GM13976 (cell line): ENCODE data around the gene NGF.

Experiments
- DNase-seq: peaks from one replicate; pipeline ENCODE4 v3.0.0; 2012; ENCODE audit warnings: low spot score
- in situ Hi-C: fragments of 300-500 bp; cut with MboI; formaldehyde crosslinking; loops from one replicate; pipeline ENCODE4 v1.12.0; 2022; ENCODE audit warnings: low sequenced_read_pairs, mixed read lengths, inconsistent platforms; ENCODE audit not compliant: unreplicated experiment
- TF ChIP-seq, protein P1 (sequence below): IDR thresholded peaks from 2 replicates; pipeline ENCODE4 v1.5.1; 2012; ENCODE audit warnings: borderline replicate concordance, mild to moderate bottlenecking; ENCODE audit not compliant: insufficient read depth; ENCODE audit errors: extremely low read depth, missing control alignments, control extremely low read depth

Gene NGF

DNA sequence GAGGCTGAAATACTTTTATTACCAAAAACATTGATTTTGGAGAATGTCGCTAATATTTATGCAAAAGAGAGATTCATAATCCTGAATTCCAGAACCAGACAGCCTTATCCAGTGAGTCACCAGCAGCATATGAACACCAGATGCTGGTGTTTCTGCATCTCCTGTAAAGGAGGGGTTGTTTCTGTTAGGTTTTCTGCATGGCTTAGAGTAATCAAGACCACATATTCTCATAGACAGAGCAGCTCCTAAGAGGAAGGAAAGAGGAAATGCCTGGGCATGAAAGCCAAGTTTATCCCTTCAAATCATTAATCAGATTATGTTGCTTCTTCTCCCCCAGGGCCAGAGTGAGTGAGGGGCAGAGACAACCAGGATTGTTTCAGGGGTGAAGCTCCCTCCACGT lies 86.2 kb downstream of the NGF start:
- TF ChIP-seq, protein P1, sequence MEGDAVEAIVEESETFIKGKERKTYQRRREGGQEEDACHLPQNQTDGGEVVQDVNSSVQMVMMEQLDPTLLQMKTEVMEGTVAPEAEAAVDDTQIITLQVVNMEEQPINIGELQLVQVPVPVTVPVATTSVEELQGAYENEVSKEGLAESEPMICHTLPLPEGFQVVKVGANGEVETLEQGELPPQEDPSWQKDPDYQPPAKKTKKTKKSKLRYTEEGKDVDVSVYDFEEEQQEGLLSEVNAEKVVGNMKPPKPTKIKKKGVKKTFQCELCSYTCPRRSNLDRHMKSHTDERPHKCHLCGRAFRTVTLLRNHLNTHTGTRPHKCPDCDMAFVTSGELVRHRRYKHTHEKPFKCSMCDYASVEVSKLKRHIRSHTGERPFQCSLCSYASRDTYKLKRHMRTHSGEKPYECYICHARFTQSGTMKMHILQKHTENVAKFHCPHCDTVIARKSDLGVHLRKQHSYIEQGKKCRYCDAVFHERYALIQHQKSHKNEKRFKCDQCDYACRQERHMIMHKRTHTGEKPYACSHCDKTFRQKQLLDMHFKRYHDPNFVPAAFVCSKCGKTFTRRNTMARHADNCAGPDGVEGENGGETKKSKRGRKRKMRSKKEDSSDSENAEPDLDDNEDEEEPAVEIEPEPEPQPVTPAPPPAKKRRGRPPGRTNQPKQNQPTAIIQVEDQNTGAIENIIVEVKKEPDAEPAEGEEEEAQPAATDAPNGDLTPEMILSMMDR, result no peak
- DNase-seq, result no peak
- in situ Hi-C loops, result no loop called here

- no peak for DNase-seq
- in situ Hi-C loops, result no loop called here
- TF ChIP-seq, protein P1, result no peak
Measured at GRCh38 chr1:115251340-115251748, 86.7 kb downstream of the NGF start.

- DNase-seq, result no peak
- TF ChIP-seq, protein P1, result no peak
- in situ Hi-C loops, result no loop called here
Measured at GRCh38 chr1:115246526-115246925, 91.5 kb downstream of the NGF start.

DNA sequence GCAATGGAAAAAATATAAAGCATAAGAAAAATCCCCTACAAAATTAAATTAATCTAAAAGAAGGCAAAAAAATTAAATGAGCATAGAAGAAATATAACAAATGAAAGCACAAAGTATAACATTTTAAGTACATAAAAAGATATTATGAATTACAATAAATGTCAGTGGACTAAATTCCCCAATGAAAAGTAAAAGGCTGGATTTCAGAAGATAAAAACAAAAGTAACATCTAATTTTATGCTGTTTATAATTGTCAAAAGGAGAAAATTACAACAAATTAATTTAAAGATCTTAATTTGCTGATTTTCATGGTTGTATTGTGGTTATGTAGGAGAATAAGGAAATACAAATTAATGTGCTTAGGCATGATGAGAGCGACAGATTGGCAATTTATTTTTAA lies 92.8 kb downstream of the NGF start:
- in situ Hi-C loops, result no loop called here
- DNase-seq, result no peak
- TF ChIP-seq, protein P1, result no peak

GRCh38 chr1:115242543-115242942 lies 95.5 kb downstream of the NGF start:
- TF ChIP-seq, protein P1, result no peak
- in situ Hi-C loops, result no loop called here
- no peak for DNase-seq

DNA sequence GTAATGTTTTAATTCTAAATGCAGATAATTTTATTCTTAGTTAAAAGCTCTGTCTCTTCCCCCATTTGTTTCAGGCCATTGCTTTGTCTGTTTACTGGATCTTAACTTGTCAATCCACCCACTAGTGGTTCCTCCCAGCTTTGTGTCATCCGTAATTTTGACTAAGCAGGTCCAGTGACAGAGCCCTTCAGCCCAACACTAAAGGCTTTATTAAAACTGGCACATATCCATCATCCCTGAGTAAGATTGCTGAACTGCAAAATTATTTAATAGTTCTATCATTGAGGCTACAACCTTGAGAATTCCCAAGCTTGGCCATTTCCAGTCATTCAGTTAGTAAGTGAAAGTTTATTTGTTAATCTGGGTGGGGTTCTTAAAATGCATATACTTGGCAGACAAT lies 96.7 kb downstream of the NGF start:
- in situ Hi-C loops, result no loop called here
- no peak for DNase-seq
- TF ChIP-seq, protein P1, result no peak

DNA sequence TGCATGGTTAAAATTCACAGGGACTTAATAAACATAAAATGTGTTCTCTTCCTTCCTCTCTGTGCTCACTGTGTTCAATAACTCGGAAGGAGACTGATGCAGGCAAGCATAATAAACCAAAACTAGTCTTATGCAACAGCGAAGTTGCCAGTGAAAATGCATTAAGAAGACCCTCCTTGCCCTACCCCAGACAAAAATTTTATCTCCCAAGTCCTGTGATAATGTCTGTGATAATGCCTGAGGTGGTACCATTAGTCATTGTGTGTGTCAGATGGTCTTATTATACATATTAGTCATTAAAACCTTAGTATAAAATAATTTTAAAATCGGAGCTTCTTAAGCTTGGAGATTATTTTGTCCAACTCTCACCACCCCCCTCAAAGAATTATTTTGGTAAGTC lies 97.8 kb downstream of the NGF start:
- TF ChIP-seq, protein P1, result no peak
- DNase-seq, result no peak
- in situ Hi-C loops, result no loop called here
